ENCODE measurements around the gene LAIR2.
"Not testable (repeated sequence)": the region's sequence is repeated elsewhere in the genome, so short reads cannot be mapped to it uniquely, and the experiment has no call there.

The LAIR2 gene

GRCh38 chr19:54475706-54476105, 26.9 kb upstream of the LAIR2 start:
- ATAC-seq: no peak
- DNase-seq (ENCODE audit: low spot score in 2 of 2): no peak
- Mint-ChIP-seq H3K27ac (no peak overlapping the region), H3K9me3 (no peaks in the 10 kb centered on the region), H3K36me3 (peaks cover 6% of the 10 kb centered on the region), H3K4me3 (no peak overlapping the region), H3K4me1 (peaks cover 10% of the 10 kb centered on the region)

GRCh38 chr19:54477650-54478049, 25.0 kb upstream of the LAIR2 start:
- Mint-ChIP-seq H3K4me3 (no peak overlapping the region), H3K4me1 (peaks cover 13% of the 10 kb centered on the region), H3K27ac (no peak overlapping the region), H3K36me3 (peaks cover 11% of the 10 kb centered on the region), H3K9me3 (no peaks in the 10 kb centered on the region)
- ATAC-seq (no peak), DNase-seq (ENCODE audit: low spot score in 2 of 2) (no peak)

GRCh38 chr19:54478677-54479266, 23.9 kb upstream of the LAIR2 start:
- H3K4me1 Mint-ChIP-seq: peaks cover 12% of the 10 kb centered on the region
- peaks cover 12% of the 10 kb centered on the region for H3K36me3 Mint-ChIP-seq
- DNase-seq (ENCODE audit: low spot score in 2 of 2) (no peak), ATAC-seq (peak; percentile 28)
- no peak overlapping the region for H3K4me3 Mint-ChIP-seq
- H3K9me3 Mint-ChIP-seq: no peaks in the 10 kb centered on the region
- H3K27ac Mint-ChIP-seq: no peak overlapping the region

GRCh38 chr19:54480051-54480450, 22.6 kb upstream of the LAIR2 start:
- DNase-seq (ENCODE audit: low spot score in 2 of 2) (no peak), ATAC-seq (no peak)
- no peaks in the 10 kb centered on the region for H3K9me3 Mint-ChIP-seq
- H3K36me3 Mint-ChIP-seq: peaks cover 12% of the 10 kb centered on the region
- H3K27ac Mint-ChIP-seq: no peak overlapping the region
- no peak overlapping the region for H3K4me3 Mint-ChIP-seq
- peaks cover 12% of the 10 kb centered on the region for H3K4me1 Mint-ChIP-seq

- Mint-ChIP-seq H3K9me3 (no peaks in the 10 kb centered on the region), H3K27ac (no peak overlapping the region), H3K4me3 (no peak overlapping the region), H3K4me1 (peaks cover 18% of the 10 kb centered on the region), H3K36me3 (peaks cover 12% of the 10 kb centered on the region)
- peak; percentile 55 for ATAC-seq
- peak in 1 of 2 donors; percentile 41 for DNase-seq (ENCODE audit: low spot score in 2 of 2)
Measured at GRCh38 chr19:54481326-54481930, 21.2 kb upstream of the LAIR2 start.

GRCh38 chr19:54482889-54483288, 19.7 kb upstream of the LAIR2 start:
- Mint-ChIP-seq H3K9me3 (no peaks in the 10 kb centered on the region), H3K36me3 (peaks cover 12% of the 10 kb centered on the region), H3K4me1 (peaks cover 18% of the 10 kb centered on the region), H3K4me3 (no peak overlapping the region), H3K27ac (no peak overlapping the region)
- no peak for ATAC-seq
- no peak for DNase-seq (ENCODE audit: low spot score in 2 of 2)

- Mint-ChIP-seq H3K36me3 (peaks cover 12% of the 10 kb centered on the region), H3K27ac (no peak overlapping the region), H3K4me3 (no peak overlapping the region), H3K9me3 (no peaks in the 10 kb centered on the region), H3K4me1 (peaks cover 18% of the 10 kb centered on the region)
- ATAC-seq (no peak), DNase-seq (ENCODE audit: low spot score in 2 of 2) (no peak)
Measured at GRCh38 chr19:54484451-54484850, 18.2 kb upstream of the LAIR2 start.

- peaks cover 21% of the 10 kb centered on the region for H3K4me1 Mint-ChIP-seq
- peaks cover 6% of the 10 kb centered on the region for H3K36me3 Mint-ChIP-seq
- DNase-seq (ENCODE audit: low spot score in 2 of 2): no peak
- ATAC-seq: no peak
- H3K9me3 Mint-ChIP-seq: no peaks in the 10 kb centered on the region
- H3K27ac Mint-ChIP-seq: no peak overlapping the region
- no peak overlapping the region for H3K4me3 Mint-ChIP-seq
Measured at GRCh38 chr19:54485851-54486250, 16.8 kb upstream of the LAIR2 start.

- Mint-ChIP-seq H3K9me3 (no peaks in the 10 kb centered on the region), H3K4me1 (peaks cover 13% of the 10 kb centered on the region), H3K27ac (no peak overlapping the region), H3K4me3 (no peak overlapping the region), H3K36me3 (no peaks in the 10 kb centered on the region)
- no peak for ATAC-seq
- no peak for DNase-seq (ENCODE audit: low spot score in 2 of 2)
Measured at GRCh38 chr19:54489341-54489740, 13.3 kb upstream of the LAIR2 start.

- H3K27ac Mint-ChIP-seq: no peak overlapping the region
- no peak for ATAC-seq
- no peaks in the 10 kb centered on the region for H3K36me3 Mint-ChIP-seq
Measured at GRCh38 chr19:54489766-54490165, 12.9 kb upstream of the LAIR2 start.

GRCh38 chr19:54492568-54492967, 10.1 kb upstream of the LAIR2 start:
- DNase-seq (ENCODE audit: low spot score in 2 of 2) (no peak), ATAC-seq (no peak)
- no peak overlapping the region for H3K27ac Mint-ChIP-seq
- peaks cover 10% of the 10 kb centered on the region for H3K4me1 Mint-ChIP-seq
- no peak overlapping the region for H3K4me3 Mint-ChIP-seq
- H3K36me3 Mint-ChIP-seq: no peaks in the 10 kb centered on the region
- no peaks in the 10 kb centered on the region for H3K9me3 Mint-ChIP-seq

More at GRCh38 chr19:54489766-54490165, 12.9 kb upstream of the LAIR2 start:
- no peaks in the 10 kb centered on the region for H3K9me3 Mint-ChIP-seq
- H3K4me3 Mint-ChIP-seq: no peak overlapping the region
- H3K4me1 Mint-ChIP-seq: peaks cover 13% of the 10 kb centered on the region
- no peak for DNase-seq (ENCODE audit: low spot score in 2 of 2)

GRCh38 chr19:54493056-54493455, 9.6 kb upstream of the LAIR2 start:
- H3K27ac Mint-ChIP-seq; H3K9me3 Mint-ChIP-seq; H3K4me3 Mint-ChIP-seq; ATAC-seq; H3K36me3 Mint-ChIP-seq; DNase-seq (ENCODE audit: low spot score in 2 of 2): not testable (repeated sequence)
- H3K4me1 Mint-ChIP-seq: peaks cover 15% of the 10 kb centered on the region

- H3K36me3 Mint-ChIP-seq: no peaks in the 10 kb centered on the region
- DNase-seq (ENCODE audit: low spot score in 2 of 2) (no peak), ATAC-seq (no peak)
- H3K9me3 Mint-ChIP-seq: no peaks in the 10 kb centered on the region
- no peak overlapping the region for H3K4me3 Mint-ChIP-seq
- no peak overlapping the region for H3K27ac Mint-ChIP-seq
- H3K4me1 Mint-ChIP-seq: peaks cover 18% of the 10 kb centered on the region
Measured at GRCh38 chr19:54493967-54494585, 8.6 kb upstream of the LAIR2 start.

GRCh38 chr19:54495284-54495683, 7.3 kb upstream of the LAIR2 start:
- not testable (repeated sequence) for DNase-seq (ENCODE audit: low spot score in 2 of 2); H3K9me3 Mint-ChIP-seq; H3K4me3 Mint-ChIP-seq; H3K27ac Mint-ChIP-seq; H3K36me3 Mint-ChIP-seq; ATAC-seq
- H3K4me1 Mint-ChIP-seq: peaks cover 18% of the 10 kb centered on the region

GRCh38 chr19:54497747-54498450, 4.7 kb upstream of the LAIR2 start:
- not testable (repeated sequence) for H3K9me3 Mint-ChIP-seq; H3K27ac Mint-ChIP-seq; DNase-seq (ENCODE audit: low spot score in 2 of 2); H3K36me3 Mint-ChIP-seq; H3K4me3 Mint-ChIP-seq
- peak; percentile 74 for ATAC-seq
- peaks cover 17% of the 10 kb centered on the region for H3K4me1 Mint-ChIP-seq

GRCh38 chr19:54498451-54498772, 4.2 kb upstream of the LAIR2 start:
- DNase-seq (ENCODE audit: low spot score in 2 of 2); H3K4me3 Mint-ChIP-seq; H3K27ac Mint-ChIP-seq; H3K36me3 Mint-ChIP-seq; H3K9me3 Mint-ChIP-seq: not testable (repeated sequence)
- H3K4me1 Mint-ChIP-seq: peaks cover 17% of the 10 kb centered on the region
- peak; percentile 24 for ATAC-seq

Data from stimulated activated effector memory CD8-positive, alpha-beta T cell treated with anti-CD3 and anti-CD28 coated beads, Interleukin-12 subunit alpha, Interleukin-12 subunit beta, amount 100 ng/mL, for 72 hours (primary cell).